GM12865 (cell line): ENCODE measurements around the gene MED13L.

Experiments
- DNase-seq: peaks from one replicate; pipeline ENCODE4 v3.0.0; 2010; ENCODE audit warnings: low read depth
- H3K4me3 ChIP-seq: 2 replicates; pipeline ENCODE4 v1.5.1; 2011; ENCODE audit warnings: mild to moderate bottlenecking, low read depth, low read length, control low read depth
- CTCF ChIP-seq: IDR thresholded peaks from 2 replicates; pipeline ENCODE4 v1.5.1; 2011; ENCODE audit warnings: low read length, control low read depth, low read depth, inconsistent platforms; ENCODE audit not compliant: insufficient read depth; ENCODE audit errors: missing control alignments

The MED13L gene

GRCh38 chr12:115912440-115912839, 365.1 kb downstream of the MED13L start:
- no peak for DNase-seq
- TF ChIP-seq CTCF, result no peak
- no peak overlapping the region for H3K4me3 ChIP-seq

- no peak for DNase-seq
- no peak for TF ChIP-seq CTCF
- no peak overlapping the region for H3K4me3 ChIP-seq
These were observed 366.1 kb downstream of the MED13L start for GRCh38 chr12:115911360-115911759.

GRCh38 chr12:115910057-115910456, 367.4 kb downstream of the MED13L start:
- TF ChIP-seq CTCF, result no peak
- no peak overlapping the region for H3K4me3 ChIP-seq
- no peak for DNase-seq
